ENCODE data around the gene GPX1.

- TF ChIP-seq CTCF (conservative IDR thresholded peaks at IDR 0.05; ENCODE audit: low read depth, low read length) (no peak), EZH2 (IDR thresholded peaks at IDR 0.05; ENCODE audit: low read length, unreplicated experiment) (no peak), EZH2phosphoT487 (IDR thresholded peaks at IDR 0.05; ENCODE audit: borderline replicate concordance, low read length) (no peak)
These were observed 12.6 kb upstream of the GPX1 start for GRCh38 chr3:49370585-49371290.

Measured in PC-3 (cell line).